ENCODE measurements around the gene GRPR.

GRCh38 chrX:16101581-16101980, 21.8 kb upstream of the GRPR start:
- no peak for TF ChIP-seq CTCF (IDR thresholded peaks at IDR 0.05)
- no peak for TF ChIP-seq ZFX (IDR thresholded peaks at IDR 0.05; ENCODE audit: borderline replicate concordance)

Measured in 22Rv1 (cell line).